Right kidney (tissue), 1 donor: Measurements from ENCODE around the gene P4HA1.

Experiments
- DNase-seq: peaks from one replicate; pipeline ENCODE4 v3.0.0-alpha.2; 2016

Gene P4HA1

GRCh38 chr10:73095481-73096021 lies 1.1 kb downstream of the P4HA1 start:
- DNase-seq, result no peak

- no peak for DNase-seq
These were observed 1.6 kb downstream of the P4HA1 start for GRCh38 chr10:73094986-73095480.

- no peak for DNase-seq
These were observed 2.5 kb downstream of the P4HA1 start for GRCh38 chr10:73093922-73094850.

GRCh38 chr10:73092830-73093229 lies 3.8 kb downstream of the P4HA1 start:
- DNase-seq, result no peak

GRCh38 chr10:73088304-73088703 lies 8.4 kb downstream of the P4HA1 start:
- DNase-seq, result no peak

GRCh38 chr10:73086816-73087215 lies 9.8 kb downstream of the P4HA1 start:
- no peak for DNase-seq

GRCh38 chr10:73084209-73084608 lies 12.5 kb downstream of the P4HA1 start:
- no peak for DNase-seq

- DNase-seq, result no peak
These were observed 13.4 kb downstream of the P4HA1 start for GRCh38 chr10:73083221-73083620.

- no peak for DNase-seq
These were observed 16.7 kb downstream of the P4HA1 start for GRCh38 chr10:73079779-73080541.

- no peak for DNase-seq
These were observed 20.1 kb downstream of the P4HA1 start for GRCh38 chr10:73076360-73077183.

- no peak for DNase-seq
These were observed 20.8 kb downstream of the P4HA1 start for GRCh38 chr10:73075829-73076228.

GRCh38 chr10:73073627-73074026 lies 23.0 kb downstream of the P4HA1 start:
- DNase-seq, result no peak

- no peak for DNase-seq
These were observed 31.2 kb downstream of the P4HA1 start for GRCh38 chr10:73065441-73065840.

- DNase-seq, result no peak
These were observed 34.9 kb downstream of the P4HA1 start for GRCh38 chr10:73061743-73062142.

GRCh38 chr10:73060738-73061635 lies 35.7 kb downstream of the P4HA1 start:
- DNase-seq, result no peak

- no peak for DNase-seq
These were observed 36.5 kb downstream of the P4HA1 start for GRCh38 chr10:73060173-73060572.

- DNase-seq, result no peak
These were observed 38.5 kb downstream of the P4HA1 start for GRCh38 chr10:73058057-73058591.

GRCh38 chr10:73054286-73054685 lies 42.4 kb downstream of the P4HA1 start:
- no peak for DNase-seq

- no peak for DNase-seq
These were observed 43.4 kb downstream of the P4HA1 start for GRCh38 chr10:73053275-73053674.

- peak; percentile 8 for DNase-seq
These were observed 52.0 kb downstream of the P4HA1 start for GRCh38 chr10:73044378-73045285.
